Inflammatory macrophage treated with lipopolysaccharide for 1 hour (primary cell): Measurements from ENCODE around the gene FOXC1.

Experiments
- DNase-seq, 2 donors: peaks; one replicate each; pipeline ENCODE4 v3.0.0-alpha.2; 2020 to 2022

Gene FOXC1

DNA sequence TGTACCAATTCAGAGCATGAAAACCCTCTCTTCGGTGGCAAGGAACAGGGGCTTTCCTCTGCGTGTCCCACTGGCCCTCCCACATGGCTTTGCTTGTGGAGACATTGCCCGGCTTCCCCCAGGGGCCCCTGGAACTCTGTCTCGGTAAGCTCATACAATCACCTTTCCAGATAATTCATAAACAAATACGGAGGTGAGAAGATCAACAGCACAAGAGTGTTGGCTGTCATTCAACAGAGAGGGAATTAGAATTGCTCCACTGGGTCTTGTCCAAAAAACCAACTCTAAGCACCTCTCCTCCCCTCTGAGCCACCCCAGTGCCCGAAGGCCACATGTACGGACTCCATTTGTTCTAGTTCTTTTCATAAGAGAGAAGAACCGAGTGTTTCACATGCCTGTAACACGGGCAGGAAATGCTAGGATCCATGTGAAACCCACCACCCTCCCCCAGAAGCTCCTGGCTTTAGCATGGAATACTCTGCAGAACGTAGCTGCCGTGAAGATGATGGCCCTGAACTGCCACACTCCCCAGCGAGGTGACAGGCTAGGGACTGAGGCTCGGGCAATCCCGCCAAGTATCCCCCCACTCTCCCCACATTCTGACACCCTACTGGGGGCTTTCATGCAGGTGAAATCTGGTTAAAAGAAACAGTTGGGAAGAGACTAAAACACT is 24.6 kb upstream of the FOXC1 start:
- no peak for DNase-seq

DNA sequence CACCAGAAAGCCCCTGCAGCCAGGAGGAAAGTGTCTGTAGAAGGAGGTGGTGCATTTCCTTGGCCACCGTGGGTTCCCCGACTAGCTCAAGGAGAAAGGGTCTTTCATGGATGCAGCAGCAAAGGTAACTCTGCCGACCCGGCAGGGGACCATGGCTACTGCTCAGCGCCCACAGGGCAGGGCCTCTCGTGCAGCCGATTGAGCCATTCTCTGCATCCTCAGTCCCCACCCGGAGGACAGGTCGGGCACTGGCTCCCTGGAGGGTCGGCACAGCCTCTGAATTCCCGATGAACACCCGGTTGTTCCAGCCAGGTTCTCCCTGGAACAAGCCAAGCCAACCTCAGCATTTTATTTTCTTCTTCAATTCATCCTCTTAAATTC is 24.1 kb upstream of the FOXC1 start:
- DNase-seq = no peak

DNA sequence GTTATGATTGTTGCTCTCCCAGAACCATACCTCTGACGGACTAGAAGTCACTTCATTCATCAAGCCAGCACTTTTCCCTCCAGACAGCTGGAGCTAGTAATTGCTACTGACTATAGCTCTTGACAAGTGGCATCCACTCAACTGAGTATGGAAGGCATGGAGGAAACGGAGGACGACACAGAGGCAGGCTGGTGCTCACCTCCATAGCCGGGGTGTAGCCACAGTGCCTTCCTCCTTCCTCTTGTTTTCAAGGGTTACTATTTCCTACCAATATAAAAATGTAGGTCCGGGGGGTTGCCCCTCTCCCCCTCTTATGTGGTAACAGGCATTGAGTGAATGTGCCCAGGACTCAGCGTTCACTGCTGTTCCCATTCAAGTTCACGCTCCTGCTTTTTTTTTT is 23.5 kb upstream of the FOXC1 start:
- DNase-seq = no peak

DNA sequence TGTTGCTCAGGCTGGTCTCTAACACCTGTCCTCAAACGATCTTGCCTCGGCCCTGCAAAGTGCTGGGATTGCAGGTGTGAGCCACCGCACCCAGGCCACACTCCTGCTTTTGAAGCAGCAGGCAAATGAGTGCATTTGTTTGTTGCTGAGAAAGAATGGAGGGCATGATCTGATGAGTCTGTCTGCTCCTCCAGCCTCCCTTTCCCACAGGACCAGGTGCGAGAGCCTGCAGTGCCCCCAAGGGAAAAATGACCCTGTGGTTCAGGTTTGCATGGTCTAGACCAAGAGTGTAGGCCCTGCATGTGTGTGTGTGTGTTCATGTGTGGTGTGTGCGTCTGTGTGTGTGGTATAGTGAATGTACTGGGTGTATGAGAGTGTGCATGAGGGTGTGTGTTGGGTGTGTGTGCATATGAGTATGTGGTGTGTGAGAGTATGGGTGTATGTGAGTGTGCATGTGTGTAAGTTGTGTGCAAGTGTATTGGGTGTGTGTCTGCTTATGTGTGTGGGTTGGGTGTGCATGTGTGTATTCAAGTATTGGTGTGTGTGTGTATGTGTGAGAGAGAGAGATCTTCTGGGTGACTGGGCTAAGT is 22.8 kb upstream of the FOXC1 start:
- DNase-seq = no peak

DNA sequence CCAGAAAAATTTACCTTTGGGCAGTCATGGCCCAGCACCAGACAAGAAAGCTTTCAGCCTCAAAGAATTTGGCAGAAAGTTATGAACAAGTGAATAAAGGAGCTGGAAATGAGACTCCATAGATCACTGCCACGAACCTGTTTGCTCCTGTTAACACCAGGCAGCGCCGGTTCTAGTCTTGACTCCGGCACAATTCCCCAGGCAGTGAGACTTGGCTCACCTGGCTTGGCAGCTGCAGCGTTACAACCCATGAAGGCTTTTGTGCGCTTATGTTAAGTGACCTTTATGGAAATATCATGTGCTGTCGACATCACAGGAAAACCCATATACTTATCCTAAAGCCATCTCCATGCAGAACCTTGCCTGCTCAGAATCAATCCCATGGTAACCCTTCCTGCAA is 22.2 kb upstream of the FOXC1 start:
- no peak for DNase-seq

DNA sequence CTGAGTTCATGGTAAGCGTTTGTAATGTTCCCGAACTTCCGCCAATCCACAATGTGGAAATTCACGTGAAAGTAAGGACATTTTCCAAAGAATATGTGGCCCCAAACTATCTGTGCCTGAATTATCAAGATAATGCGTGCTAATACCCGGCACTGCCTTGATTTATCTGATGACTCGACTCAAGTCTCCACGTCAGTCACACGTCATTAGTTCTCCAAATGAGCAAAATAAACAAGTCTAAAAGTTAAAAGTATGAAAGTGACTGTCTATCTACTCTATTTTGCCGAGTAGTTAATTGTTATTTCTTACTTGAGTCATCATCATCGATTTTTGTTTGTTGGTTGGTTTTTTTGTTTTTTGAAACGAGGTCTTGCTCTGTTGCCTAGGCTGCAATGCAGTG is 21.7 kb upstream of the FOXC1 start:
- no peak for DNase-seq

DNA sequence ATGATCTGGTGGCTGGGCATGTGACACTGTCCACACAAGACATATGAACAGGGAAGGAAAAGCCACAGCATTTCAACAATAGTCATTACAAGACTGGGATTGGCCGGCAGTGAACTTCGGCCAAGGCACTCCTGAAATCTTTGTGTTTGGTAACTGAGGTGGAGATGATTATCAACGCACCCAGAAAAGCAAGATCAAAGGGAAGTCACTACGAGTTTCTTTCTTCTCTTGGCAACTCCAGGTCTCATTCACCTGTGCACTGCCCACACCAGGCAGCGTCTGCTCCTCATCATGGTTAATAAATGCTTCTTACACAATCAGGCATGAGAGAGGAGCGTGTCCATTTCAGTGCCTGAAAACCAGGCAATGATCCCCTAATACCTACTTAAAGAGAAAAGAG is 20.5 kb upstream of the FOXC1 start:
- no peak for DNase-seq

DNA sequence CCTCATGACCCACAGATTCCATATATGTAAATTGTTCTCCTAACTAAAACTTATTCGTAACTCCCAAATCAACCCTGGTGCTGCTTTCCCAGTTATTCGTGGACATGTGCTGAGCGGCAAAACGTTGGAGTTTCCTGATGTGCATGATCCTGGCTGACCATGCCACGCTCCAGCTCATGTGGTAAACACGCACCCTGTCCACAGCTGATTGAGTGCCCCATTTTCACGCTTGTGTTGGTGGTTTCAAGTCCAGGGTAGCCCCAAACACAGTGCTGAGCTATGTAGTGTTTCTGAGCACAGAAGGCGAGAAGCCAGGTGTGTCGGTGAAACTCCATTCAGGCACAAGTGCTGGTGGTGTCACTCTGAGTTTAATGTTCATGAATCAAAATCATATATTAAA is 19.1 kb upstream of the FOXC1 start:
- DNase-seq = no peak

DNA sequence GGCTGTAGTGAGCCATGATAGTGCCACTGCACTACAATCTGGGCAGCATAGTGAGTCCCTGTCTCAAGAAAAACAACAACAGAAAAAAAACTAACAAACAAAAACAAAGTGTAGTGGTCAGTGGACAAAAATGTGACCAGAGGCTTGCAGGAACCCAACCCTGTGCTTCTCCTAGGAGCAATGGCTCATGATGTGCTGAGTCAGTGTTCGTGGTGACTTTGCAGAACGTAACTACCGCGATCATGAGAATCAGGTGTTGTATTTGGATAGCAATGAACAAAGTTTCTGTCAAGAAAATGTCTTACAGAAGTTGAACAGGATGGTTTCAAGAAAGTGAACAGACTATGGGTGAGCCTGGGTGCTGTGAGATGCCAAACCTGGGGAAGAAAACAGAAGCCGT is 18.5 kb upstream of the FOXC1 start:
- DNase-seq = no peak

DNA sequence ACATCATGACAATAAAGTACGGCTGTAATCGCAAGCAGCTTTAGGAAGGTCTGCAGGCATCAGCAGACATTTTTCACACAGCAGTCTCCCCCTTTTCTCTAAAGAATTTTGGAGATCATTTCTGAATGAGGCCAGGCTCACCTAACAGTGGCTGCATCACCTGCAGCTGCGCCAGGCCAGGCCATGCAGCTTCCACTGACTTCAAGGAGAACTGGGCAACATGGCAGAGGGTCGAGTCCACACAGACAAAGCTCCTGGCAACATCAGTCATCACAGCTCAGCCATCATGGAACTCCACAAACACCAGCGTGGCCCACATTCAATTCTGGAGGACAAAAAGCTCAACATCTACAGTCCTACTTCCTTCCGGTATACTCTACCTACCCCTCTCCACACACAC is 17.8 kb upstream of the FOXC1 start:
- no peak for DNase-seq

DNA sequence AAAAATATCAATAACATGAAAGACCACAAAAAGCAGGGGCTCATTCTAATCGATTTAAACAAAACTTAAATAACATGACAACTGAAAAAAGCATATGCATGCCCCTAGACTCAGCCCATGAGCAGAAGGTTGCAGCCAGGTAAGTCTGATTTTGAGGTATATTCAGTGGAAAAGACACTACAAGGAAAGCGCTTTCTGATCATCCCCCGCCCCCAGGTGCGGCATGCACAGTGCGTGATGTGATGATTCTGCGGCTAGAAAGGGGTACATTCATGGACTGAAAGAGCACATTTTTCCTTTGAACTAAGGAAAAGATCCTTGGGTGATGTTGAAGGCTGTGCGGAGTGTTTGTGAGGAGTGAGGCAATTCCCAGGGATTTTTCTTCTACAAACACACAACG is 16.9 kb upstream of the FOXC1 start:
- DNase-seq = no peak

DNA sequence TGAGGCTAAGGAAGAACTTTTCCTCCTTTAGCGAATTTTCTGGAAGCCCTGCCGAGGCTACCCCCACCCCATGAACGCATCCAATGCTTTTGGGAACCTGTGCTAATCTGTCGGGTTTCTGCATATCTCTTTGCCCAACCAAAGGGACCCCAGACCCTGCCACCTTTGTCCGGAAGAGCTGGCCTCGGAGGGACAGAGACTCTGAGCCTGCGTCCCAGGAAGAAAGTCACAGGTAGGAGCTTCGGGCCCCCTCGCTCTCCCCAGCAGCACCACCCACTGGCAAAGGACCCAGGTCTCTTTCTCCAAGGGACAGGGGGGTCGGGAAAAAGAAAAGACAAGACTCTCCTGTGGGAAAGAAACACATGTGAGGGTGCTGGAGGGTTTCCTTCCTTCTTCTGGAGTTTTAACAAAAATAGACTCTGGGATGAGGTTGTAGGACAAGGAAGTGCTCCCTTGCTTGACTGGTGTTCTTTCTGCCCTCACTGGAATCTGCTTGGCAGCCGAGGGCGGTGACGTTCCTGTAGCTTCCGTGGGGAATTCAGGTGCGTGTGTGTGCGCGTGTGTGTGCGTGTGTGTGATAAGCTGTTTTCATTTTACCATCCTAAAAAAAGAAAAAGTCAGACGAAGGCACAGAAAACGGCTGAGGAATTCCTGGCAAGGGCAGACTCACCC is 16.3 kb upstream of the FOXC1 start:
- DNase-seq = no peak

DNA sequence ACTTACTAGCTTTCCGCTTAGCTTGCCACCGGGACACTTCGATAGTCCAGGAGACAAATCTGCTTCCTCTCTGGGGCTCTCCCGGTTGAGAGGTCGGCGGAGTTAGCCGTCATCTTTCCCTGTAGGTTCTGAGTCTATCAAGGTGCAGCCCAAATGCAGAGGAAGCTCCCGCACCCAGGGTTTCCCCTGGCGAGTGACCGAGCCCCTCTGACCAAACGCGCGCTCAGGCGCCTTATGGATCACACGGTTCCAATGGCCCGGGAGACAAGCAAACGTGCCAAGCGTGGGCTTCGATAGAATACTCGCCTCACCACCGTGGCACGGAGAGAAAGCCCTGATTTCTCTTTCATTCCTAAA is 15.8 kb upstream of the FOXC1 start:
- no peak for DNase-seq

DNA sequence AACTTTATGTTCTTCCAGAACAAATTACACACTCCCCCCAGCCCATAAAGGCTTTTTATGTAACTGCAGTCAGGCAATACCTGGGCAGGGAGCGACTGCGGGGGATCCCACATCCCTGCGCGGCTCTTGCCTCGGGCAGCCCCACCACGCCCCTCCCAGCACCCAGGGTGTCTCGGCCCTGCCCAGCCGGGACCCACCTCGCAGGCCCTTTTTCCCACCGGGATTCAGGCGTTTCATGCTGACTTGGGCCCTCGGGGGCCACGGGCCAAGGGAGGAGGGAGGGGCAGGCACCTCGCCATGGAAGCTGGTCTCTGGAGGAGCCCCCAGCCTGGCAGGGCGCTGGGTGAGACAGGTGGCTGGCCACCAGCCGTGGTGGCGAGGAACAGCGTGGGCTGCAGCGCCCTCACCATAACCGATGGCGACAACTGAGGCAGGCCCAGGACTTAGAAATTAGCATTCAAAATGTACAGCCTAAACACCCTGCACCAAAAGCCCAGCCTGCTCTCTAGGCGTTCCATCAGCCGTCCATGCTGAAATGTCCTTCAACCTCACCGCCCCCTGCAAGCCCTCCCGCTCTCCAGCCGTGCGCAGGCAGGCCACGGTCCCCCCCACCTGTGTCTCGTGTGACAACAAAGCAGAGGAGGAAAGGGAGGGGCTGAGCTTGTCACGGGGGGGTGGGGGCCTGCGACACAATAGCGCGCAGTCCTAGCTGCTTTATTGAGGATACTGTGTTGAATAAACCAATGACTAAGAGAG is 15.1 kb upstream of the FOXC1 start:
- DNase-seq = no peak

DNA sequence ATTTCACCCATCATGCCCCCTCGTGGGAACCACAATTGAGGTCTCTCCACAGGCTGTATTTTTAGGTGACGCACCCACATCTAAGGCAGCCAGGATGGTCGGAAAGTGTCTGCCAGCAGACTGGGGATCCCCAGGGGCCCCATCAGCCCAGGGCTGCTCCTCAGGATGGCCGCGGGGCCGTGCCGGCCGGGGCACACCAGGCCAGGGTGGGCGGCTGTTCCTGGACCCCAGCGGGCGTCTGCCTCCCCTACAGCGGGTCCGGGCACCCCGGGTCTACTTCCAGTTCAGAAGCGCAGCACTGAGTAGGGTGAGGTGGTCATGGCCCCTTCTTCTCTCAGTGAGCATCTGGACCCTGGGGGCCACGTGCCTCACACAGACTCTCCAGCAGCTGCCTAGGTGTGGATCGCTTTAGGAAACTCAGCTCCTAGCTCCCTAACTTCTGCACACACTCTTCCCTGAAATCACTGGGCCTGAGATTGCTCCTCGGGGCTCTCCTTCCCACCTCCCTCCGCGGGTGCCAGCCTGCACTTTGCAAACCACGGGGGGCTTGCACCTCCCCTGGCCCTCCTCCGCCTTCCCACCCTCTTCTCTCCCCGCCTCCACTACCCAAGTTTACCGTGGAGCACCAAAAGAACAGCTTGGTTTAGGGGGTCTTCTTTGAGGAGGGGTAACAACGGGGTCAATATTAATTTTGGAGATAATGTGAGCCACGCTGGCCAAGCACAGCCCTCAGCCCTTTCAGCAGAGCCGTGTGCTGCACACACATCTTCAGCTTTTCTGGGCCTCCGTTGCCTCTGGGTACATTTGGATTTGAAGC is 14.2 kb upstream of the FOXC1 start:
- no peak for DNase-seq

DNA sequence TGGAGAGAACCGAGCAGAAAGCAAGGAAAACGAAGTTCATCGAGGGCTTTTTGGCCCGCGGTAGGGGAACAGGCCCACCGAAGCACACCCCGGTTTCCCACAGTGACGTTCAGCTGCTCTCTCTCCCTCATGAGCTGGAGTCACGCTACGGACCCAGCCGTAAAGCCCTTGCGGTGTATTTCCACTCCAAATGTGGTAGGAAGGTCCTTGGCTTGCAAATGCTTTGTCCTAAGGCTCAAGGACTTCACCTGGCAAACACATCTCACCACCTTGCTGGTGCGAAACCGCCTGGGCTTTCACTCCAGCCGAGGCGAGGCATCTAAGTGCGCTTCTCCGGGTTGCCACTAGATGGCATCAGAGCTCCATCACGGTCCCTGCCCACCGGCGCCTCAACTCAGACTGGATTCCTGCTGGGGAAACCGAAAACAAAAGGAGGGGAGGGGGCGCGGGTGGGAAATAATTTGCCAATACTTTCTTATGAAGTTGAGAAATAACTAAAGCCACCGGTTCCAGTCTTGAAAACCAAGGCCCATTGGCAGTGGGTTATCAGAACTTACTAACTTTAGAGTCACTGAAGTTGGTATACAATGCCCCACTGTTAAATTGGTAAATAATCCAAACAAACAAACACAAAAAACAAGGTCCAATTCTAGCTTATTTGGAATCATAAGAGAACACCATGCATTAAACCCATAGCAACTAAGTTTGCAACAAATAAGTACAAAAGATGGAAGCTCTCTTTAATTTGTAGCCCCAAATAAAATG is 13.4 kb upstream of the FOXC1 start:
- DNase-seq = peak in 1 of 2 donors; percentile 74

DNA sequence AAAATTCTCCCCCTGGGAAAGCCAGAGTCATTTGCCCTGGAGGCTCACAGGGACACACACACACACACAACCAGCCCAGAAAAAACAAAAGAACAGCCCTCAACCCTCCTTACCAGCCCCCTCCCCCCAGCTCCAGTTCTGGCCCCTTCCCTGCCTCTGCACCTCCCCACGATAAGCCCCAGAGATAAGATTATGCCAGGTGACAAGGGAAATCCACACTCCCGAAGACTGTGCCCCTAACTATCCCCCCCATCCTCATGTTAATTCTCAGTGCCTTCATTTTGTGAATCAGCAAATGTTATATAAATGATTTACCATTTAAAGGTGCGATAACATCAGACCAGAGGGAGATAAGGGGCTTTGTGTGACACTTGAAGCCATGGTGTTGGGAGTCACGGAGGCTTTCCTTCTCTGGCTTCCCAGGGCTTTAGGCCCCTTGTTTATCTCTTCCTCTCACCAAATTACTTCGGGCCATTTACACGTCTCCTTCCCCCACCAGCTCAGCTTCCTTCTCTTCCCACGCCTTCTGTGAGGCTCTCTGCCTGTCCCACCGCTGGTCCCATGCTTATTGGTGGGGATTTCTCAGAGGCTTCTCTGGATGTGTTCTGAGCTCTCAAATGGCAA is 12.5 kb upstream of the FOXC1 start:
- DNase-seq = no peak

DNA sequence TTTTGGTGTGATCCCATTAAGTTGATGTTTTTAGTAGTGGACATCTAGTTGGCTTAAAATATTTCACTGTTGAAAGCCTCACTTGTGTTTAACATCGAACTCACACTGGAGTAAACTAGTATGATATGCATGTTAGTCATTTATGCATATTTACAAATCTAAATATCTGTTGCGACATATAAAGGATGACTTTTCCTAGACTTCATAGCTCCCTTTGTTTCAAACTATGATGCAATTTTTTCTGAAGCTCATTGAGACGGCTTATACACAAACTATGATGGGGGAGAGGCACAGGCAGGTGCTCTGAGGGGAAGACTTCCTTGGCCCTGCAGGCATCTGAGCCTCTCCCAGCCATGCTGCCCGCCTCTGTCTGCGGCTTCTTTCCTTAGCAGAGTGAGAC is 11.8 kb upstream of the FOXC1 start:
- no peak for DNase-seq

DNA sequence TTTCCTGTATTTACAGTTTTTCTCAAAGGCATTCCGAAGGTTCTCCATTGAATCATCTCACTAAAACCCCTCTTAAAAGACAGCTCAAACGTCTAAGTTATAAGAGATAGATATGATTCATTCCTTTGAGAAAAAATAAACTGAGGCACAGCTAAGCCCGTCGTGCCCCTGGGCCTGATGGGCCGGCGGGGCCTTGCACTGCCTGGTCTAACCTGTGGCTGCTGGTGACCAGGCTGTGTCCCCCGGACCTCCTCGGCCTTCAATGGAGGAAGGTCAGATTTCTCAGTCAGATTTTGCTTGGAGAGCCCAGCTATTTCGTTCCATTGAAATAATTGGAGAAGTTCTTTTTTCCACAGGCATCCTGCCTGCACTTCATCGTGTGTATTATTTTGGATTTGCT is 11.3 kb upstream of the FOXC1 start:
- no peak for DNase-seq

DNA sequence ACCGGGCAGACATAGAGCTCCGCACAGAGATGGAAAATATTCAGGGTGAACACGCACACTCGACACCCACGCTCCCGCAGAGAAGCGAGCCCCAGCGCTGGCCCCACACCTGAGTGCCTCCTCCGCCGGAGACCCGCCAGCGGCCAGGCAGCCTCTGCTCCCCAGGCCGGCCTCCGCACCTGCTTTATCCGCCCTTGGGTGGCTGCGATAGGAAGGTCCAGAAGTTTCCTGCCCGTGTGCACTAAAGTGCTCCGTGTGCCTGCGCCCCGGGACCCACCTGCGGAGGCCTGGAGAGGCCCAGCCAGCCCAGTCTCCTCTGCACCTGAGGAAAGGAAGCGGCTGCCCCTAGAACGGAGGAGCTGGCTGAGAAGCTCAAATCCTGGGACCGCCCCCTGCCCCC is 10.8 kb upstream of the FOXC1 start:
- no peak for DNase-seq

DNA sequence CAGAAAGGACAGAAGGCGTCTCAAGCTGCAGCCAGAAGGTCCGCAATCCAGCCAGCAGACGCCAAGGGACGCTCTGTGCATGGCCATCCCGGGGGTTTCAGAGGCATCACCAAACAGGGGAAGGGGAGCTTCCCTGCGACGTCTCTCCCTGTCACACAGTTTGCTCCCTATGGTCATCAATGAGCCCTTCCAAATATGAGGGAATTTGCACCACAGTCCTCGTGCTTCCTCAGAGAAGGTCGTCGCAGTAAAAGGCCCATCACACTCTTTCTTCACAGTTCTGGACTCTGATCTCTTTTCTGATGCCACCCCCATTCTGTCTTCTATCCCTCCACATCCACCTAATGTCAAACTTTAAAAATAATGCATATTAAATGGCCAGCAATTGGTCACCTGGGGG is 10.2 kb upstream of the FOXC1 start:
- no peak for DNase-seq
